ENCODE measurements around the gene EAF1.

DNA sequence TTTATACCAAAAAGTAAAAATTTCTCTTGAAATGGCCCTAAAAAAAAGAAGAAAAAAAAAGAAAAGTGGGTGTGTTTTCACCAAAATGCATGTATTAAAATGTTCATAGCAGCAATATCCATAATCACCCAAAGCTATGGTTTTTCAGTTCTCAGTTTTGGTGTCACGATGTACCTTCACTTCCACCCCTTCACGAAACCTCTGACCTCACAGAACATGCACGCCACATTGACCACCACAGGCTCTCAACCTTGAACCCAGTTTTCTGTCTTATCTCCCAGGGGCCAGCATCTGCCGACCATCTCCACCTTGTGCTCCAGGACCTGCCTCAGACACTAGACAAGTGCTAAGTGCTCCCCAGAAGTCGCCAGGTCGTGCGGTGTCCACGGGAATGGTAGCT is 63.7 kb downstream of the EAF1 start:
- TF ChIP-seq EZH2 (IDR thresholded peaks at IDR 0.05; ENCODE audit: low read length), result no peak
- TF ChIP-seq, protein P1, sequence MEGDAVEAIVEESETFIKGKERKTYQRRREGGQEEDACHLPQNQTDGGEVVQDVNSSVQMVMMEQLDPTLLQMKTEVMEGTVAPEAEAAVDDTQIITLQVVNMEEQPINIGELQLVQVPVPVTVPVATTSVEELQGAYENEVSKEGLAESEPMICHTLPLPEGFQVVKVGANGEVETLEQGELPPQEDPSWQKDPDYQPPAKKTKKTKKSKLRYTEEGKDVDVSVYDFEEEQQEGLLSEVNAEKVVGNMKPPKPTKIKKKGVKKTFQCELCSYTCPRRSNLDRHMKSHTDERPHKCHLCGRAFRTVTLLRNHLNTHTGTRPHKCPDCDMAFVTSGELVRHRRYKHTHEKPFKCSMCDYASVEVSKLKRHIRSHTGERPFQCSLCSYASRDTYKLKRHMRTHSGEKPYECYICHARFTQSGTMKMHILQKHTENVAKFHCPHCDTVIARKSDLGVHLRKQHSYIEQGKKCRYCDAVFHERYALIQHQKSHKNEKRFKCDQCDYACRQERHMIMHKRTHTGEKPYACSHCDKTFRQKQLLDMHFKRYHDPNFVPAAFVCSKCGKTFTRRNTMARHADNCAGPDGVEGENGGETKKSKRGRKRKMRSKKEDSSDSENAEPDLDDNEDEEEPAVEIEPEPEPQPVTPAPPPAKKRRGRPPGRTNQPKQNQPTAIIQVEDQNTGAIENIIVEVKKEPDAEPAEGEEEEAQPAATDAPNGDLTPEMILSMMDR (optimal IDR thresholded peaks at IDR 0.05 in 1 of 3, IDR thresholded peaks at IDR 0.05 in 1 of 3, conservative IDR thresholded peaks at IDR 0.05 in 1 of 3; ENCODE audit: extremely low read depth in 1 of 3, insufficient read depth in 2 of 3, low read length in 3 of 3), result no peak
